Astrocyte of the cerebellum (primary cell): ENCODE results near the gene IQGAP3.

Experiments
- DNase-seq: peaks from one replicate; pipeline ENCODE4 v3.0.0-alpha.2; 2011; ENCODE audit warnings: low read depth
- H3K4me3 ChIP-seq: 2 replicates; pipeline ENCODE4 v1.5.1; 2011; ENCODE audit warnings: mild to moderate bottlenecking, low read depth, low read length, moderate library complexity
- CTCF ChIP-seq: IDR thresholded peaks from 2 replicates; pipeline ENCODE4 v1.5.1; 2012; ENCODE audit warnings: low read length, low read depth, moderate library complexity, mild to moderate bottlenecking; ENCODE audit errors: missing control alignments
- in situ Hi-C: cut with HindIII; loops from 2 replicates; pipeline ENCODE4 v1.10.0; 2017; ENCODE audit warnings: low sequenced_read_pairs

IQGAP3 gene

GRCh38 chr1:156581661-156582387, 9.5 kb upstream of the IQGAP3 start:
- DNase-seq: no peak
- in situ Hi-C loops: no loop called here
- H3K4me3 ChIP-seq: no peak overlapping the region
- TF ChIP-seq CTCF: no peak

- no peak within 1 kb of the TSS for H3K4me3 ChIP-seq
- no peak for DNase-seq
- no peak for TF ChIP-seq CTCF
- in situ Hi-C loops: no loop called here
Measured at GRCh38 chr1:156579472-156579871, 7.1 kb upstream of the IQGAP3 start, which contains the start of gene TTC24. Gene TTC24, plus strand, starts transcription at chr1:156579723. Its CDS starts 1,642 bp downstream, at chr1:156581365.

- DNase-seq: no peak
- no peak overlapping the region for H3K4me3 ChIP-seq
- no peak for TF ChIP-seq CTCF
- in situ Hi-C loops: no loop called here
Measured at GRCh38 chr1:156578055-156578454, 5.7 kb upstream of the IQGAP3 start.

GRCh38 chr1:156577550-156577949, 5.2 kb upstream of the IQGAP3 start:
- no peak overlapping the region for H3K4me3 ChIP-seq
- TF ChIP-seq CTCF: no peak
- in situ Hi-C loops: no loop called here
- DNase-seq: no peak

- TF ChIP-seq CTCF: no peak
- in situ Hi-C loops: no loop called here
- no peak overlapping the region for H3K4me3 ChIP-seq
- DNase-seq: no peak
Measured at GRCh38 chr1:156574039-156574633, 1.8 kb upstream of the IQGAP3 start.

GRCh38 chr1:156572663-156573018, 276 bp upstream of the IQGAP3 start:
- no peak for DNase-seq
- TF ChIP-seq CTCF: no peak
- in situ Hi-C loops: no loop called here
- peak overlapping the region; percentile 65 for H3K4me3 ChIP-seq
